Activated T-helper 1 cell treated with anti-CD3 and anti-CD28 coated beads, Interleukin-2, amount 50 U/mL, for 16 hours (primary cell): ENCODE results near the gene RSAD2.
"Not testable (repeated sequence)": the region's sequence is repeated elsewhere in the genome, so short reads cannot be mapped to it uniquely, and the experiment has no call there.

Experiments
- DNase-seq, 2 donors: peaks; one replicate each; pipeline ENCODE4 v3.0.0-alpha.2; 2020; ENCODE audit warnings: low read depth in 1 of 2, low spot score in 1 of 2

The RSAD2 gene

GRCh38 chr2:6926071-6926732, 48.6 kb downstream of the RSAD2 start:
- DNase-seq = no peak

- no peak for DNase-seq
Measured at GRCh38 chr2:6927186-6927585, 49.6 kb downstream of the RSAD2 start.

DNA sequence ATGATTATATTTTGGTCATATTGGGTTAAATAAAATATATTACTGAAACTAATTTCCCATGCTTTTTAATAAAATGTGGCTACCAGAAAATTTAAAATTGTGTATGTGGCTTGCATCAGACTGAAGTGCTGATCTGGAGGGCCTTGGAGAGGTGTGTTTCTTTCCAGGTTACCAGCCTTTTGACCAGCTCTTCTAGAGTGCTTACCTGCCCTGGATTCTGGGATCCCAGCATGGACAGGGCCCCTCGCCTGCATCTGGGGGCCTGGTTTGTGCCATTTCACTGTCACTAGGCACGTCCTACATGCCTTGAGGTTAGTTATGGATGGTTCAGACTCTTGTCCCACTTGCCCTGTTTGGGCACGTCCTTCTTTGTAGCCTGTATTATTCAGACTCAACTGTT, 50.2 kb downstream of the RSAD2 start:
- DNase-seq = no peak

DNA sequence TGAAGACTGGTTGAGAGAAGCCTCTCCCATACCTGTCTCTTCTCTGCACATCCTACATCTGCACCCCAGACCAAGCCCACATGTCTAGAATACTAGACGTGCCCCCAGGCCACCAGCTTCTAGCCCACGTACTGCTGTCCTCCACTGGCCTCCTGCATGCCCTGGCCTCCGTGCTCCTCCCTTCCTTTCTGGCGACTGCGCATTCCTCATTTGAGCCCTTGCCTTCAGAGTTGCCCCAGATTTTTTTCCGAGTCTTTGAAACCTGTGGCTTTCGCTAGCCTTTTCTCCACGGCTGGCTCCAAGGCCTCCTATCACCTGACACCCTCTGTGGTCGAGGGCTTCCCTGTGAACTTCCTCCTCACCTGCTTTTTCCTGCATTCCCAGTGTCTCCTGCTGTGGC, 50.9 kb downstream of the RSAD2 start:
- DNase-seq = no peak

DNA sequence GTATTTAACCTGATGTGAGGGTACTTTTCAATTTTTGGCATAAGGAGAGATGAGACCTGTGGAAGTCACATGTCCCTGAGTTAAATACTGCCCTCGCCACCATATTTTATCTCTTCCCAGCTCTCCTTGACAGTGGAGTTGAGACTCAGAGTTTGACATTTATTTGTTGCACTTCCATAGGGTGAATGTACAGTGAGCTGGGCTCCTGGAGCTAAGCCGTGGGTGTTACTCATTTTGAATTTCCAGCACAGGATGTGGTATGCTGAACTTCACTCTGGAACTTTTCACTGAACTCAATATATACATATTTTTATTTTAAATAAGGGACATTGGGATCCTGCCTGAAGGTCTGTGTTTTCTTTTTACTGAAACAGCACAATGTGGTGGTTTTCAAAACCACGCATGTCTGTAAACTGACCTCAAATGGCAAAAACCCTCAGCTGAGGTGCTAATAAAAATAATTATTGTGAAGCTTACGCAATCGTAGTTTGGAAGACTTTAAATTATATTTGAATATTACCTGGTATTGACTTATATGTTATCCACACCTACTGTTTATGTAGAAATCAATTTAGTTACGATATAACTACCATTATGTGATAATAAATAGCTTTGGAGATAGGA, 51.7 kb downstream of the RSAD2 start:
- DNase-seq = no peak

DNA sequence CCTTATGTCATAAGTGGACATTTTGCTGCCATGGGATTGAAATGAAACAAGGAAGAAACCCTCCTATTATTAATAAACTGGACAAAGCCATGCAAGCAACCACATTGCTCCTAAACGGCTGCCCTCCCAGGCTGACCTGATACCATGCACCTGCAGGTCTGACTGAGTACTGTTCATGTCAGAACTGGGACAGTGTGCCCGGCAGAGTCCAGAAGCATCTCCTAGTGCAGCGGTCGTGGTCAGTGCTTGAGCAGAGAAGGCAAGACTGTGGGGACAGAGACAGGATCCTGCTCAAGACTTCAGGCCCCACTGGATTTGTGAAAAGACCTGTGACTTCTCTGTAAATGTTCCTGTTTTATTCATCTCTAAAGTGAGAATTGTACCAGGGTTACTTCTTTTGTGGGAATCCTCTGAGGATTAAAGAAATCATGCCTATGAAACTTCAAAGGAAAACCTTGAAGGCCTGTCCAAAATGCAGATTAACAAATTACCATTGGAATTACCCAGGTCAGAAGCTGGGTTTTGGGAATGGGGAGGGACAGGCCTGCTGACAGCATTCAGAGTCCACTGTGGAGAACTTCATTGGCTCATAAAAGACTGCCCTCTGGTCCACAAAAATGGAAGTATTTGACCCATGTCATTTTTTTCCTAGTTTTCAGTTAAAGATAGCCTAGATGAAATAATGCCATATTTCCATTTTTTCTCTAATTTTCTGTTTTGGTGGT, 53.5 kb downstream of the RSAD2 start:
- DNase-seq = no peak

DNA sequence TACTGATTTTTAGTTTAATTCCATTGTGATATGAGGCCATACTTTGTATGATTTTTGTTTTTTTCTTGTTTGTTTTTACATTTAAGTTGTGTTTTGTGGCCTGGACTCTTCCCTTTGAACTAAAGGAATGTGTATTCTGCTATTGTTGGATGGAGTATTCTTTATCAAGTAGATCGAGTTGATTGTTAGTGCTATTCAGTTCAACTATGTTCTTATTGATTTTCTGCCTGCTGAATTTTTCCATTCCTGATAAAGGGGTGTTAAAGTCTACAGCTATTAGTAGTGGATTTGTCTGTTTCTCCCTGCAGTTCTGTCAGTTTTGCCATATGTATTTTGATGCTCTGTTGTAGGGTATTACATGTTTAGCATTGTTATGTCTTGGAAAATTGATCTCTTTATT, 54.2 kb downstream of the RSAD2 start:
- no peak for DNase-seq

GRCh38 chr2:6932206-6932605, 54.6 kb downstream of the RSAD2 start:
- no peak for DNase-seq

DNA sequence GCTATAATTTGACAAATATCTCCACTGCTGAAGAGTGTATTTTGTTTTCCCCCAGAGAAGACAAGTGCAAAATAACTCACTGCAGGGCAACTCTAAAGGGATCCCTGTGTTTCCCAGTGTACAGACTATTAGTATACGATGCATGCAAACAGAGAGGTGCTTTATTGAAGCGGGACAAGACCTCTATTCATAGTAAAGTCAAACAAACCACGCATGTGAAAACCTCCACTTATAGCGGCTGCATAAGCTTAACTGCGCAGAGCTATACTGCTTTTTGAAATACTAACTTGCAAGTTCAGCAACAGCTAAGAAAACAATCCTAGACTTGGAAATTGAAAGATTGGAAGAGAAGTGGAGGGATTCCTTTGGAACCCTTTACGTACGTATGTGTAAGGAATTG, 55.3 kb downstream of the RSAD2 start:
- DNase-seq = no peak

- DNase-seq = no peak
Measured at GRCh38 chr2:6933911-6934310, 56.3 kb downstream of the RSAD2 start.

DNA sequence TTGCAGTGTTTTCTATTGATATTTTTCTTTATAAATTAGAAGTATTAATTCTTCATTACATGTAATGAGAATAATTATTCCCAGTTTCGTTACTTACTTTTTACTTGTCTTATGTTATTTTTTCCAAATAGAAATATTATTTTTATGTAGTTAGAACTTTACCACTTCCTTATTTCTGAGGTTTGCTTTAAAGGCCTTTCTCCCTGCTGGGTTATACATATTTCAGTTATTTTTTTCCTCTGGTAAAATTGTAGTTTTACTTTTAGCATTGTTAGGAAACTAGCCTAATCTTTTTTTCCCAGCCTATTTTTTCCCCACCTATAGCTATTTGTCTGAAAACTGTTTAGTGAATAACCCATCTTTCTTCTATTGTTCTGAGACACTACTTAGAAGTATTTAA, 56.8 kb downstream of the RSAD2 start:
- DNase-seq = no peak

- DNase-seq = no peak
Measured at GRCh38 chr2:6934758-6935651, 57.4 kb downstream of the RSAD2 start.

GRCh38 chr2:6935652-6936020, 58.1 kb downstream of the RSAD2 start:
- DNase-seq = not testable (repeated sequence)

GRCh38 chr2:6937157-6937556, 59.6 kb downstream of the RSAD2 start:
- DNase-seq = no peak

DNA sequence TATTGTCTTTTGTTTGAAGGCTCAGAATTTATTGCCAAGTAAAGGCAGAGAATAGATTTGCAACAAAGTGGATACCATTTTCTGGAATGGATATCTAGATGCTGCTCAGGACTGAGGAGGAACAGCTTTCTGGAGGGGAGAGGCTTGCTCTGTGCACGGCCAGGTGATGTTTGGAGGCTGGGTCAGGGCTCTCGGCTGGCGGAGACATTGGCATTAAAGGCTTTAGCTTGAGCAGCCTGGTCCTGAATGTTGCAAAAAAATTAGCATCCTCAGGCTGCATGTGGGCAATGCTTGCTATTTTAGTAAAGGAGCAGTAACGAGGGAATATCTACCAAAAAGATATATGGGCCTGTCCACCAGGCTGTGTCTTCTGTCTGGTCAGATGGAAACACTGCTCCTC, 60.0 kb downstream of the RSAD2 start:
- no peak for DNase-seq

DNA sequence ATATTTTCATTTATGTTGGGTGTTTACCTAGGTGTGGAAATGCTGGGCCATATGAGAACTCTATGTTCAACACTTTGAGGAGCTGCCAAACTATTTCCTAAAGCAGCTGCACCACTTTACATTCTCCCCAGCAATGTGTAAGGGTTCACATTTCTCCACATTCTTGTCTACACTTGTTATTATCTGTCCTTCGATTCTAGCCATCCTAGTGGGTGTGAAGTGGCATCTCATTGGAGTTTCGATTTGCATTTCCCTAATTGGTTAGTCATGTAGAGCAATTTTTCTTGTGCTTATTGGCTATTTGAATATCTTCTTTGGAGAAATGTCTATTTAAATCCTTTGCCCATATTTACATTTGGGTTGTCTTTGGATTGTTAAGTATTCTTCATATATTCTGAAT, 61.5 kb downstream of the RSAD2 start:
- DNase-seq = no peak

GRCh38 chr2:6940820-6941219, 63.2 kb downstream of the RSAD2 start:
- DNase-seq = no peak

GRCh38 chr2:6941299-6942046, 63.9 kb downstream of the RSAD2 start:
- no peak for DNase-seq

DNA sequence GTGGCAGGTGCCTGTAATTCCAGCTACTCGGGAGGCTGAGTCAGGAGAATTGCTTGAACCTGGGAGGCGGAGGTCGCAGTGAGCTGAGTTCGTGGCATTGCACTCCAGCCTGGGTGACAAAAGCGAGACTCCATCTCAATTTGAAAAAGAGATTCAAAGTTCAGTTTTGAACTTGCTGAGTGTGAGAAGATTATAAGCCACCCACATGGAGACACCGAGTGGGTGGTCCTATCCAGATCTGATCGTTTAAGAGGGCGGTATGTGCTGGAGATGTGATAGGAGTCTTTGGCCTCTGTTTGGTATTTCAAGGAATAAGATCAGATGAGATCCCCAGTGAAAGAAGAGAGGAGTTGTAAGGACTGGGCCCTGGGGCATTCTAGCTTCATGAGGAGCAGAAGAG, 65.3 kb downstream of the RSAD2 start:
- DNase-seq = no peak

DNA sequence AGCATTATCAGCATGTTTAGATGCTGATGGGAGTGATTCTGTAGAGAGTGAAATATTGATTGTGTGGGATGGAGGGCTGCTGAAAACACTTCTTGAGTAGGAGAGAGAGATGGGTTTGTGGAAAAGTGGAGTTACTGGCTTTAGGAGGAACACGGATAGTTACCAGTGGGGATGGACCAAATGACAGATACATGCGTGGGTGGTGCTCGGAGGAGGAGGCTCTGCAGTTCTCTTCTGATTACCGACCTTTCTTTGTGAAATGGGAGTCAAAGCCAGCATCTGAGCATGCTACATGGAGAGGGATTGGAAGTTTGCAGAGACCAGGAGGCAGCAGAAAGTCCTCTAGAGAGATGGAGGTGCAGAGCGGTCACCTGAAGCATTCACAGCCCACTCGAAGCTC, 65.9 kb downstream of the RSAD2 start:
- no peak for DNase-seq

DNA sequence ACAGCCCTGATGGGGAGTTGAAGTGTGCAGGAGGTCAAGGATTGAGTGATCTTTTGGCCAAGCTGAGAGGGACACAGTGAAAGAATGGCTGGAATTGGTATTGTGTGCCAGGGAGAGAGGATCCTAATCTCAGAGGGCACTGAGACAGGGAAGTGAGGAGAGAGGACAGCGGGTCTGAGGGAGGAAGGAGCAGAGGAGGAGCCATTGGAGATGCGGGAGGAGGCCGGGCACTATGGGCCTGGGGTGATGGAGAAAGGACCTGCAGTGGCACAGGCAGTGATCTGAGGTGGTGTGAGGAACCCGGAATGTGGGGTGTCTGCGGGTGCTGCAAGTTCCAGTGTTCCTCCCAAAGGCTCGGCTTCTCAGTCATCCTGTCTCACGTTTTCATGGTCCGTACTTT, 66.4 kb downstream of the RSAD2 start:
- DNase-seq = no peak
